Adipocyte (in vitro differentiated cells): ENCODE measurements around the gene ATP5ME.

Experiments used
- DNase-seq: peaks from one replicate; pipeline ENCODE4 v3.0.0-alpha.2; 2015; ENCODE audit warnings: low read depth
- H3K27me3 ChIP-seq: replicated peaks from 2 replicates; pipeline ENCODE4 v1.7.0; 2013; ENCODE audit warnings: mild to moderate bottlenecking, low read length, moderate library complexity; ENCODE audit not compliant: control insufficient read depth, insufficient read depth
- H3K36me3 ChIP-seq: 2 replicates; pipeline ENCODE4 v1.7.0; 2013; ENCODE audit warnings: low read length, mild to moderate bottlenecking, moderate library complexity; ENCODE audit not compliant: control insufficient read depth, insufficient read depth, severe bottlenecking
- H3K4me1 ChIP-seq: 2 replicates; pipeline ENCODE4 v1.7.0; 2013; ENCODE audit warnings: mild to moderate bottlenecking, low read length, moderate library complexity; ENCODE audit not compliant: control insufficient read depth, insufficient read depth
- H3K4me3 ChIP-seq: 2 replicates; pipeline ENCODE4 v1.7.0; 2013; ENCODE audit warnings: mild to moderate bottlenecking, low read length, moderate library complexity
- H3K9ac ChIP-seq: 2 replicates; pipeline ENCODE4 v1.7.0; 2013; ENCODE audit warnings: mild to moderate bottlenecking, low read length, moderate library complexity
- H3K9me3 ChIP-seq: 2 replicates; pipeline ENCODE4 v1.7.0; 2013; ENCODE audit warnings: mild to moderate bottlenecking, low read length, moderate library complexity; ENCODE audit not compliant: control insufficient read depth

The ATP5ME gene, protein sequence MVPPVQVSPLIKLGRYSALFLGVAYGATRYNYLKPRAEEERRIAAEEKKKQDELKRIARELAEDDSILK

DNA sequence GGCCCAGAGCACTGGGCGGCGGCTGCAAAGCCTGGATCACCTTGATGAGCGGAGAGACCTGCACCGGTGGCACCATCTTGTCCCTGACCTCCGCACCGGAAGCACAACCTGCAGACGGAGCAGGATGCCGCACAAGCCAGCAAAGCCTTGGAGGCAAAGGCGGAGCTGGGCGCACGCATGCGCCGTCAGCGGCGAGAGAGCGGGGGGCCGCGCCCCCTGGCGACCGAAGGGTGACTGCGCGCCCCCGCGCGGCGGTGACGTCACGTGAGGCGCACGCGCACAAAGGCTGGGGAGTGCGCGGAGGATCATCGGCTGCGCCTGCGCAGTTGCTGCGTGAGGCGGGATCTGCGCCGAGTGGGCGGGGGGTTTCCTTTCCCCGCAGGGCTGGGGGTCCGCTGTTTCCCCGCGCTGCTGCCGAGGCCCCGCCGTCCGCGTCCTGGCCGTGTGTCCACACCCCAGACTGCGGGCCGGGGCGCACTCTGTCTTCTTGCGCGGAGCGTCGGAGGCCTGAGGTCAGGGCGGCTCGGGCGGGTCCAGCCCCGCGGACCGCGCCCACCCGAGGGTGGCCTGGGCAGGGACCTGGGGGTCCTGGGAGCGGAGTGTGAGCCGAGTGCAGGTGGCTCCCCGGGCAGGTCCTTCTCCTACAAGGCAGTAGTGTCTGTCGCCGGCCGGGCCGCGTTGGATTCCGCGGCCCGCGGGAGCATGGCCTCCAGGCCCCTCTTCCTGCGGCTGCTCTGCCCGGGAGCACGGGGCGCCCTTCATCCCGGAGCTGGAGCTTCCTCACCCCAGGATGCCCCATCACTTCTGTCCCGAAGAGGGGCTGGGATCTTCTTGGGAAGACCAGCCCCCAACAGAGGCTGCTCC, at the start of gene ATP5ME, which contains the start of gene MYL5:
Gene ATP5ME (minus strand): TSS at position 105 of the 864 bp plus-strand sequence. CDS start 29 bp downstream, at position 76.
Gene MYL5 (plus strand): TSS at position 371 of the 864 bp plus-strand sequence. CDS start 3,485 bp downstream, outside the sequence.
- Histone ChIP-seq H3K36me3 (peaks cover 18% of the 10 kb centered on the region), H3K9me3 (no peaks in the 10 kb centered on the region), H3K4me3 (peak within 1 kb of the TSS; percentile 88), H3K27me3 (no peaks in the 10 kb centered on the region), H3K9ac (peak within 1 kb of the TSS; percentile 97), H3K4me1 (peaks cover 27% of the 10 kb centered on the region)
- DNase-seq = peak; percentile 97

DNA sequence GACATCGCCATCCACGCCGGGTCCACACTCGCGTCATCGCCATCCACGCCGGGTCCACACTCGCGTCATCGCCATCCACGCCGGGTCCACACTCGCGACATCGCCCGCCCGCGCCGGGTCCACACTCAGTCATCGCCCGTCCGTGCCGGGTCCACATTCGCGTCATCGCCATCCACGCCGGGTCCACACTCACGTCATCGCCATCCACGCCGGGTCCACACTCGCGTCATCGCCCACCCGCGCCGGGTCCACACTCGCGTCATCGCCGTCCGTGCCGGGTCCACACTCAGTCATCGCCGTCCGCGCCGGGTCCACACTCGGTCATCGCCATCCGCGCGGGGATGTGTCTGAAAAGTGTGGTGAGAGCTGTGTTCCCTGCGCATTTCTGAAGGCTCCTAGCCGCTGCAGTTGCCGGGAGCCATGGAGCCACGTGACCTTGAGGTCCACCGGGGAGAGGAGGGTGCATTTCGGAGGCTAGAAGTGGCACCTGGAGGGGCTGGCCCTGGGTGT, 48.8 kb upstream of the ATP5ME start:
- no peak for DNase-seq
- Histone ChIP-seq H3K36me3 (peaks cover 10% of the 10 kb centered on the region), H3K4me1 (peaks cover 25% of the 10 kb centered on the region), H3K4me3 (no peak overlapping the region), H3K9me3 (no peaks in the 10 kb centered on the region), H3K9ac (no peak overlapping the region), H3K27me3 (no peaks in the 10 kb centered on the region)

DNA sequence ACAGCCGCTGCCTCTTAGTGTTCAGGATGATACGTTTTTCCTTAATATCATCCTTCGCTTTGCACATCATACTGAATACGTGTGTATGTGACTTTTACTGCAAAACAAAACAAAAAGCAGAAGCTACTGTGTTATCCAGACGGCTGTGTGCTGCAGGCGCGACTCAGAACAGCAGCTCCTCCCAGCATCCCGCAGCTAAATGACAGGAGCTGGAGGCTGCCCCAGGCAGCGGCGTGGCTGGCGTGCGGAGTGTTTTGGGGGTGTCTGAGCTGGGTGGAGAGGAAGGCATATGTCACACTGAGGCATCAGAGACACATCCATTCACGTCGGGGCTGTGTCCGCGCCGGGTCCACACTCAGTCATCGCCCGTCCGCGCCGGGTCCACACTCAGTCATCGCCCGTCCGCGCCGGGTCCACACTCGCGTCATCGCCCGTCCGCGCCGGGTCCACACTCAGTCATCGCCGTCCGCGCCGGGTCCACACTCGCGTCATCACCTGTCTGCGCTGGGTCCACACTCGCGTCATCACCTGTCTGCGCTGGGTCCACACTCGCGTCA, 48.2 kb upstream of the ATP5ME start:
- Histone ChIP-seq H3K9ac (no peak overlapping the region), H3K36me3 (peaks cover 10% of the 10 kb centered on the region), H3K9me3 (no peaks in the 10 kb centered on the region), H3K4me1 (peaks cover 21% of the 10 kb centered on the region), H3K4me3 (no peak overlapping the region), H3K27me3 (no peaks in the 10 kb centered on the region)
- no peak for DNase-seq

DNA sequence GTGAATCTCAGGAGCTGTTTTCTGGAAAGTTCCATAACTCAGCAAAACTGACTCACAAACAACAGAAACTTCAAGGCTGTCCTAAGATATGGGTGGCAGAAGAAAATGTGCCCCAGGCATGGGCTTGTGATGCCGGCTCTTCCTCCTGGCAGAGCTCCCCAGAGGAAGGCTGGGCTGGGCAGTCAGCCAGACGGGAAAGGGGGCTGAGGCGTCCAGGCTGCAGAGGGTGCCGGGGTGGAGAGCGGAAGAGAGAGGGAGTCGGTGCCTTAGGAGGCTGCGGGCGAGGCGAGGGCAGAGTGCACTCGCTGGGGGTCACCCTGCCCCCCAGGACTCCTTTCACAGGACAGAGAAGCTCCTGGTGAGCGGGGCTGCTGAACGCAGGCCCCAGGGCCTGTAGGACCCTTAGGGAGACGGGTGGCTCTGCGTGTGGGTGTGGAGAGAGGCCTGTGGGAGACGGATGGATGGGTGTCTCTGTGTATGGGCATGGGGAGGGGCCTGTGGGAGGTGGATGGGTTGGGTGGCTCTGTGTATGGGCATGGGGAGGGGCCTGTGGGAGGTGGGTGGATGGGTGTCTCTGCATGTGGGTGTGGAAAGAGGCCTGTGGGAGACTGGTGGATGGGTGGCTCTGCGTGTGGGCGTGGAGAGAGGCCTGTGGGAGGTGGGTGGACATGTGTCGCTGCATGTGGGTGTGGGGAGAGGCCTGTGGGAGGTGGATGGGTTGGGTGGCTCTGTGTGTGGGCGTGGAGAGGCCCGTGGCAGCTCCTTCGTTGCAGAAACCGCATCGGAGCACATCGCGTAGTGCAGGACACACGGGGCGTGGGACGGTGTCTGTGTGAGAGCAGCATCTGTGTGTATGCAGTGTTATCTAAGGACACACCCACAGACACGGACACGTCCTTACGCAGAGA, 47.4 kb upstream of the ATP5ME start:
- peak; percentile 30 for DNase-seq
- H3K9ac ChIP-seq = no peak overlapping the region
- no peaks in the 10 kb centered on the region for H3K27me3 ChIP-seq
- peaks cover 15% of the 10 kb centered on the region for H3K4me1 ChIP-seq
- no peaks in the 10 kb centered on the region for H3K9me3 ChIP-seq
- H3K36me3 ChIP-seq = peaks cover 10% of the 10 kb centered on the region
- H3K4me3 ChIP-seq = no peak overlapping the region

DNA sequence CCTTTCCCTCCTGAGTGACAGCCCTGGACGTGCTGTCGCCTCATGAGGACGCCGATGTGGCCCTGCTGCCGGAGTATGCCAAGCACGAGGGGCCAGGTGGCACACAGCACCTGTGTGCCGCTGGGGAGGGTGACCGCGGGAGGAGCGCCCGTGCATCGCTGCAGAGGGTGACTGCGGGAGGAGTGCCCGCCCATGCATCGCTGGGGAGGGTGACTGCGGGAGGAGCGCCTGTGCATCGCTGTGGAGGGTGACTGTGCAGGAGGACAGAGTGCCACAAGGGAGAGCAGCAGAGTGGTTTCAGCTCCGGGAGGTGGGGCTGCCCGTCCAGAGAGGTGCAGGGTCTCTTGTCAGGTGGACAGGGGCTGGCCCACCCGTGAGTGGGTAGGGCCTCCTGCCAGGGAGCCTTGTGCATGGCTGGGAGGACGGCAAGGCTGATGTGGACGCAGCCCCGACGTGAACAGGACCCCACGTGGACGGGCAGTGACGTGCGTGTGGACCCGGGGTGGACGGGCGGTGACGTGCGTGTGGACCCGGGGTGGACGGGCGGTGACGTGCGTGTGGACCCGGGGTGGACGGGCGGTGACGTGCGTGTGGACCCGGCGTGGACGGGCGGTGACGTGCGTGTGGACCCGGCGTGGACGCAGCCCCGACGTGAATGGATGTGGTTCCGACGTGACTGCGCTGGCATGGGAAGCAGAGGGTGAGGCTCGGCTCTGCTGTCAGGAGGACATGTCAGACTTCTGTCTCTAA, 46.2 kb upstream of the ATP5ME start:
- DNase-seq = no peak
- Histone ChIP-seq H3K4me1 (peaks cover 8% of the 10 kb centered on the region), H3K9me3 (no peaks in the 10 kb centered on the region)

DNA sequence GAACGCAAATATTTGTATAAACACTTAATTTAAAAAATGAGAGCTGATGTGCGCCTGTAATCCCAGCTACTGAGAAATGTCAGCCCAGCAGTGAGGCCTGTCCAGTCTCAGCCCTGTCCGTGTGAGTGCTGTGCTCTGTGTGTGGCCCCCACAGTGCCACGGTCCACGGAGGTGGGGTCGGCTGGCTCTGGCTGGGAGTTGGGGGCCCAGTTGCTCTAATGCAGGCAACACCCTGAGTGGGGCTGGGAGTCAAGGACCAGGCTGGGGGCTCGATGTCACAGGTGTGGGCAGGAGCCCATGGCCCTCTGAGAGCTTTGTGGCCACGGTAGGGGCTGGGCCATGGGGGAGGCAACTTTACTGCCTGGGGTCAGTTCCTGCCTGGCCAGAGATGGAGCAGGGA, 44.4 kb upstream of the ATP5ME start:
- Histone ChIP-seq H3K9ac (no peak overlapping the region), H3K27me3 (no peaks in the 10 kb centered on the region), H3K4me3 (no peak overlapping the region), H3K4me1 (peaks cover 8% of the 10 kb centered on the region), H3K9me3 (no peaks in the 10 kb centered on the region), H3K36me3 (peaks cover 8% of the 10 kb centered on the region)
- DNase-seq = no peak

More for the DNA sequence above, 46.2 kb upstream of the ATP5ME start:
- Histone ChIP-seq H3K9ac (no peak overlapping the region), H3K4me3 (no peak overlapping the region), H3K36me3 (peaks cover 10% of the 10 kb centered on the region), H3K27me3 (no peaks in the 10 kb centered on the region)

DNA sequence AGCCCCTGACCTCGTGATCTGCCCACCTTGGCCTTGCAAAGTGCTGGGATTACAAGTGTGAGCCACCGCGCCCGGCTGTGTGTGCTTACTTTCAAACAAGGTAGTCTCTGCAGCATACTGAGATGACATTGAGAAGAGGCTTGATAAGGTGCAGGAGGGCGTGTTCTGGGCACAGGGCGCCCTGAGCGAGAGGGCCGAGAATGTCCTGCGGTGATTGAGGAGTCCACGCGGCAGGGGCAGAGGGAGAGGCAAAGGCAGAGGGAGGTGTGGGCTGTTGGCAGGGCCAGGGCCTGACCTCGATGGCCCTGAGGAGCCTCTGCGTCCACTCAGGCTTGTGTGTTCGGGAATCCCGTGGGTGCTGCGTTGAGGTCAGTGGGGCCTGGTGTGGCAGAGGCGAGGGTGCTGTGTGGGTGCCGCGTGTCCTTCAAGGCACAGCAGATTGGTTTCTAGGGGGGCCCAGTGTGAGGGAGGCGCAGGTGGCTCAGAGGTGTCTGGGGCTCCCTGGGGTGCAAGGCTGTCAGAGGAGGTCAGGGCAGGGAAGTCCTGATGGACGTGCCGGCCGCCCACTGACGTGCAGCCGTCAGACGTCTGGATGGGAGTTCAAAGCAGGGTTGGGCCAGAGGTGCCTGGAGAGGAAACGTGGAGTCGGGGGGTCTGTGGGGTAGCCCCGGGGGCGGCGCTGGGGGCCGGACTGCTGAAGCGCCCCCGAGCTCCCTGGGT, 43.7 kb upstream of the ATP5ME start:
- DNase-seq = no peak
- Histone ChIP-seq H3K9ac (no peak overlapping the region), H3K27me3 (no peaks in the 10 kb centered on the region), H3K4me3 (no peak overlapping the region), H3K36me3 (peaks cover under 1% of the 10 kb centered on the region), H3K9me3 (no peaks in the 10 kb centered on the region), H3K4me1 (peaks cover 8% of the 10 kb centered on the region)

DNA sequence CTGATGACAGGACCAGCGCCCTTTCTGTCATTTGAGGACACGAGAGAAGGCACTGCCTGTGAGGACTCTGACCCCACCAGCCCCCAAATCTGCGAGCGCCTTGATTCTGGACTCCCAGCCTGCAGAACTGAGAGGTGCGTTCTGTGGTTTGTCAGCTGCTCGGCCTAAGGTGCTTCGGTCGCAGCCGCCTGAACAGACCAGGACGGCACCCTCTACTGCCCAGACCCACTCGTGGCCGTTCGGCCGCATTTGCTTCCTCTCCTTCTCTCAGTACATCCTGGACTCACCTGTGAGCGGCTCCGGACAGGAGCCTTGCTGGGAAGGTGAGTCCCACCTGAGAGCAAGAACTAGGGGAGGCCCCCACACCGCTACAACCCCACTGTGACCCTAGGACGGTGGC, 40.0 kb upstream of the ATP5ME start:
- Histone ChIP-seq H3K4me1 (peaks cover 4% of the 10 kb centered on the region), H3K4me3 (no peak overlapping the region), H3K9ac (no peak overlapping the region), H3K27me3 (no peaks in the 10 kb centered on the region), H3K9me3 (no peaks in the 10 kb centered on the region), H3K36me3 (no peaks in the 10 kb centered on the region)
- no peak for DNase-seq

DNA sequence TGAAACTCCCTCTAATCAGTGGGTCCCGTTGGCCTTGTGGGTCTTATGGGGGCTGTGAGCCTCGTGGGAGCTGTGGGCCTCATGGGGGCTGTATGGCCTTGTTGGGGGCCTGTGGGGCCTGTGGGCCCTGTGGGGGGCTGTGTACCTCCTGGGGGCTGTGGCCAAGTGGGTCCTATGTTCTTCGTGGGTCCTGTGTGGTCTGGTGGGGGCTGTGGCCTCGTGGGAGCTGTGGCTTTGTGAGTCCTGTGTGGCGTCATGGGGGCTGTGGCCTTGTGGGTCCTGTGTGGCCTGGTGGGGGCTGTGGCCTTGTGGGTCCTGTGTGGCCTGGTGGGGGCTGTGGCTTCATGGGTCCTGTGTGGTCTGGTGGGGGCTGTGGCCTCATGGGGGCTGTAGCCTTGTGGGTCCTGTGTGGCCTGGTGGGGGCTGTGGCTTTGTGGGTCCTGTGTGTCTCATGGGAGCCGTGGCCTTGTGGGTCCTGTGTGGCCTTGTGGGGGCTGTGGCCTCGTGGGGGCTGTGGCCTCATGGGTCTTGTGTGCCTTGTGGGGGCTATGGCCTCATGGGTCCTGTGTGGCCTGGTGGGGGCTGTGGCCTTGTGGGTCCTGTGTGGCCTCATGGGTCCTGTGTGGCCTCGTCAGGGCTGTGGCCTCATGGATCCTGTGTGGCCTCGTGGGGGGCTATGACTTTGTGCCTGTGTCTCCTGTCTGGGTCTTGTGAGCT, 39.0 kb upstream of the ATP5ME start:
- Histone ChIP-seq H3K36me3 (no peaks in the 10 kb centered on the region), H3K9me3 (no peaks in the 10 kb centered on the region), H3K4me1 (peaks cover 13% of the 10 kb centered on the region), H3K9ac (no peak overlapping the region), H3K4me3 (no peak overlapping the region), H3K27me3 (no peaks in the 10 kb centered on the region)
- no peak for DNase-seq
